ENCODE results near the gene TPH2. TPM values are rescaled to one million over a fixed set of nuclear protein-coding genes. Genes with fewer than 3 reads are reported as not detected.

TPH2 gene
- total RNA-seq, 1 experiment from 2014 or later = not detected

DNA sequence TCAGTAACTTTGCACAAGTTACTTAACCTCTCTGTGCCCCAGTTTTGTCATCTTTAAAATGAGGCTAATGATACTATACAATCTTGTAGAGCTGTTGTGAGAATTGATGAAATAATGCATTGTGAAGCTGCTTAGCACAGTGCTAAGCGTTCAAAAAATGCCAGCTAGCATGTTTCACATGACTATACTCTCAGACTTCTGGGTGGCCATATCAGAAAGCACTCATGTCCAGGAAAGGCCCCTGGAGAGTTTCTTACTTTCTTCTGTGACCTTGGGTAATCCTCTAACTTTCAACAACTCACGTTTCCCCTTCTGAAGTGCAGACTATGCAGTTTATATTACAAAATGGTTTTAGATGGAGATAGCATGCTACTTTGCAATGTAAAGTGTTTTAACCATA lies 68.1 kb downstream of the TPH2 start:
- Histone ChIP-seq H3K27me3 (ENCODE audit: control insufficient read depth, insufficient read depth, low read length) (peaks cover 6% of the 10 kb centered on the region), H3K9me3 (ENCODE audit: control insufficient read depth, insufficient read depth, low read depth, low read length) (no peaks in the 10 kb centered on the region), H3K27ac (ENCODE audit: low read length) (no peak overlapping the region), H3K36me3 (ENCODE audit: control insufficient read depth, insufficient read depth, low read length) (no peaks in the 10 kb centered on the region), H3K4me1 (ENCODE audit: control insufficient read depth, insufficient read depth, low read length) (no peaks in the 10 kb centered on the region), H3K4me3 (ENCODE audit: low read depth in 2 of 2, low read length in 2 of 2) (no peak overlapping the region)
- DNase-seq (ENCODE audit: low read depth, low spot score) (no peak), ATAC-seq (no peak)
- intact Hi-C loops (cut with micrococcal nuclease; ENCODE audit: unreplicated experiment) (no loop called here), in situ Hi-C loops (cut with HindIII; ENCODE audit: low pct_unique_long_range_greater_than_20kb, low sequenced_read_pairs) (no loop called here)
- CTCF ChIA-PET = no interaction called here
- TF ChIP-seq, protein P1, sequence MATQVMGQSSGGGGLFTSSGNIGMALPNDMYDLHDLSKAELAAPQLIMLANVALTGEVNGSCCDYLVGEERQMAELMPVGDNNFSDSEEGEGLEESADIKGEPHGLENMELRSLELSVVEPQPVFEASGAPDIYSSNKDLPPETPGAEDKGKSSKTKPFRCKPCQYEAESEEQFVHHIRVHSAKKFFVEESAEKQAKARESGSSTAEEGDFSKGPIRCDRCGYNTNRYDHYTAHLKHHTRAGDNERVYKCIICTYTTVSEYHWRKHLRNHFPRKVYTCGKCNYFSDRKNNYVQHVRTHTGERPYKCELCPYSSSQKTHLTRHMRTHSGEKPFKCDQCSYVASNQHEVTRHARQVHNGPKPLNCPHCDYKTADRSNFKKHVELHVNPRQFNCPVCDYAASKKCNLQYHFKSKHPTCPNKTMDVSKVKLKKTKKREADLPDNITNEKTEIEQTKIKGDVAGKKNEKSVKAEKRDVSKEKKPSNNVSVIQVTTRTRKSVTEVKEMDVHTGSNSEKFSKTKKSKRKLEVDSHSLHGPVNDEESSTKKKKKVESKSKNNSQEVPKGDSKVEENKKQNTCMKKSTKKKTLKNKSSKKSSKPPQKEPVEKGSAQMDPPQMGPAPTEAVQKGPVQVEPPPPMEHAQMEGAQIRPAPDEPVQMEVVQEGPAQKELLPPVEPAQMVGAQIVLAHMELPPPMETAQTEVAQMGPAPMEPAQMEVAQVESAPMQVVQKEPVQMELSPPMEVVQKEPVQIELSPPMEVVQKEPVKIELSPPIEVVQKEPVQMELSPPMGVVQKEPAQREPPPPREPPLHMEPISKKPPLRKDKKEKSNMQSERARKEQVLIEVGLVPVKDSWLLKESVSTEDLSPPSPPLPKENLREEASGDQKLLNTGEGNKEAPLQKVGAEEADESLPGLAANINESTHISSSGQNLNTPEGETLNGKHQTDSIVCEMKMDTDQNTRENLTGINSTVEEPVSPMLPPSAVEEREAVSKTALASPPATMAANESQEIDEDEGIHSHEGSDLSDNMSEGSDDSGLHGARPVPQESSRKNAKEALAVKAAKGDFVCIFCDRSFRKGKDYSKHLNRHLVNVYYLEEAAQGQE (IDR thresholded peaks at IDR 0.05; ENCODE audit: insufficient read depth in 1 of 2, low read depth in 2 of 2, low read length in 1 of 2) = no peak
- TF ChIP-seq SIN3A (IDR thresholded peaks at IDR 0.05; ENCODE audit: borderline replicate concordance, insufficient read depth, low read depth, low read length) (no peak), POLR2AphosphoS5 (IDR thresholded peaks at IDR 0.05; ENCODE audit: low read depth, low read length) (no peak), TCF7L2 (IDR thresholded peaks at IDR 0.05; ENCODE audit: low read depth, low read length) (no peak)
- TF ChIP-seq, protein P2, sequence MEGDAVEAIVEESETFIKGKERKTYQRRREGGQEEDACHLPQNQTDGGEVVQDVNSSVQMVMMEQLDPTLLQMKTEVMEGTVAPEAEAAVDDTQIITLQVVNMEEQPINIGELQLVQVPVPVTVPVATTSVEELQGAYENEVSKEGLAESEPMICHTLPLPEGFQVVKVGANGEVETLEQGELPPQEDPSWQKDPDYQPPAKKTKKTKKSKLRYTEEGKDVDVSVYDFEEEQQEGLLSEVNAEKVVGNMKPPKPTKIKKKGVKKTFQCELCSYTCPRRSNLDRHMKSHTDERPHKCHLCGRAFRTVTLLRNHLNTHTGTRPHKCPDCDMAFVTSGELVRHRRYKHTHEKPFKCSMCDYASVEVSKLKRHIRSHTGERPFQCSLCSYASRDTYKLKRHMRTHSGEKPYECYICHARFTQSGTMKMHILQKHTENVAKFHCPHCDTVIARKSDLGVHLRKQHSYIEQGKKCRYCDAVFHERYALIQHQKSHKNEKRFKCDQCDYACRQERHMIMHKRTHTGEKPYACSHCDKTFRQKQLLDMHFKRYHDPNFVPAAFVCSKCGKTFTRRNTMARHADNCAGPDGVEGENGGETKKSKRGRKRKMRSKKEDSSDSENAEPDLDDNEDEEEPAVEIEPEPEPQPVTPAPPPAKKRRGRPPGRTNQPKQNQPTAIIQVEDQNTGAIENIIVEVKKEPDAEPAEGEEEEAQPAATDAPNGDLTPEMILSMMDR (IDR thresholded peaks at IDR 0.05) = no peak
- POLR2A ChIA-PET = no interaction called here
- BruUV-seq (replicated peaks) = no TSS peak

DNA sequence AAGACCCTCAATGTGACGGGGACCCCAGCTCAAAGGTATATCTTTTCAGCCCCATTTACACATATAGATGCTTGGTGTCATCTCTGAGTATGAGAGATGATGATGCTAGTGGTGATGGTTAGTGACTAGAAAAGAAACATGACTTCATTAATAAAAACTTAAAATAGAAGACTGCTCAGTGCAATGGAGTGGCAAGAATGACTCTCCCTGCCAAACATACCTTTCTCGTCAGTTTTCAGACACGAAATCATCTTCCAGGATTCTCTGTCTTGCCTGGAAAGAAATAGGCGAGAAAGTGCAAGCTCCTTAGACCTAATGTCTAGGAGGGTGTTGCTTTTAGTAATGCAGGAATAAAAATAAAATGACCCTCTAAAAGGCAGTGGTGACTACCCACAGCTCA lies 71.7 kb downstream of the TPH2 start:
- ChIA-PET CTCF (no interaction called here), POLR2A (no interaction called here)
- DNase-seq (ENCODE audit: low read depth, low spot score) (no peak), ATAC-seq (no peak)
- TF ChIP-seq, protein P2 (IDR thresholded peaks at IDR 0.05) = no peak
- TF ChIP-seq SIN3A (IDR thresholded peaks at IDR 0.05; ENCODE audit: borderline replicate concordance, insufficient read depth, low read depth, low read length) (no peak), TCF7L2 (IDR thresholded peaks at IDR 0.05; ENCODE audit: low read depth, low read length) (no peak), POLR2AphosphoS5 (IDR thresholded peaks at IDR 0.05; ENCODE audit: low read depth, low read length) (no peak)
- TF ChIP-seq, protein P1 (IDR thresholded peaks at IDR 0.05; ENCODE audit: insufficient read depth in 1 of 2, low read depth in 2 of 2, low read length in 1 of 2) = no peak
- intact Hi-C loops (cut with micrococcal nuclease; ENCODE audit: unreplicated experiment) = no loop called here
- Histone ChIP-seq H3K9me3 (ENCODE audit: control insufficient read depth, insufficient read depth, low read depth, low read length) (no peaks in the 10 kb centered on the region), H3K4me3 (ENCODE audit: low read depth in 2 of 2, low read length in 2 of 2) (no peak overlapping the region), H3K36me3 (ENCODE audit: control insufficient read depth, insufficient read depth, low read length) (no peaks in the 10 kb centered on the region), H3K27ac (ENCODE audit: low read length) (no peak overlapping the region), H3K27me3 (ENCODE audit: control insufficient read depth, insufficient read depth, low read length) (peaks cover 11% of the 10 kb centered on the region), H3K4me1 (ENCODE audit: control insufficient read depth, insufficient read depth, low read length) (no peaks in the 10 kb centered on the region)
- BruUV-seq (replicated peaks) = no TSS peak
- in situ Hi-C loops (cut with HindIII; ENCODE audit: low pct_unique_long_range_greater_than_20kb, low sequenced_read_pairs) = no loop called here
